GM12878 (cell line): ENCODE results near the gene NEO1. TPM values are rescaled to one million over a fixed set of nuclear protein-coding genes. Genes with fewer than 3 reads are reported as not detected.

Source experiments
- ATAC-seq: fragments of 200-7000 bp; cut with Tn5 transposase; 3 replicates; pipeline ENCODE4 v1.9.1; 2020; ENCODE audit warnings: mild to moderate bottlenecking, moderate library complexity
- BruUV-seq: library from RNA; stranded (reverse); fragments of 400-500 nt; replicated peaks from 2 replicates; lab custom pipeline; 2021; lab: Mats Ljungman, UMichigan
- CTCF ChIA-PET: fragments of 300-600 bp; sonication (Branson Sonifier 250); formaldehyde crosslinking; extraction: SDS; loops from one replicate; lab custom pipeline; 2021; ENCODE audit warnings: inconsistent platforms; lab: Yijun Ruan, JAX
- POLR2A ChIA-PET: fragments of 350-600 bp; formaldehyde crosslinking; extraction: SDS; loops from one replicate; lab custom pipeline; 2021; ENCODE audit warnings: inconsistent platforms; lab: Charles Lee
- RAD21 ChIA-PET: fragments of 300-600 bp; sonication (Branson Sonifier 250); formaldehyde crosslinking; loops from one replicate; lab custom pipeline; 2023; ENCODE audit warnings: antibody characterized with exemption; ENCODE audit not compliant: unreplicated experiment; lab: Charles Lee
- SMC1A ChIA-PET: fragments of 300-600 bp; sonication (Branson Sonifier 250); formaldehyde crosslinking; loops from one replicate; lab custom pipeline; 2023; ENCODE audit not compliant: unreplicated experiment, uncharacterized antibody; lab: Charles Lee
- DNase-seq: peaks from one replicate; pipeline ENCODE4 v3.0.0-alpha.2; 2011; ENCODE audit warnings: low read depth, low spot score
- FAIRE-seq: peaks from 3 replicates; lab custom pipeline; 2011; peaks lifted over from hg19 to GRCh38; lab: Jason Lieb, UNC
- H2AFZ ChIP-seq: 2 replicates; pipeline ENCODE4 v1.6.0; 2011; ENCODE audit warnings: low read depth, low read length, control low read depth; ENCODE audit not compliant: control insufficient read depth
- H3K27ac ChIP-seq: 2 replicates; pipeline ENCODE4 v1.5.1; 2011; ENCODE audit warnings: control low read depth; ENCODE audit not compliant: control insufficient read depth, insufficient read depth
- H3K27me3 ChIP-seq, 2 experiments: replicated peaks in 1 of 2; 2 replicates each; pipeline versions ENCODE4 v1.6.0 to v1.6.1; 2011; ENCODE audit warnings: low read length in 1 of 2; ENCODE audit not compliant: control insufficient read depth in 2 of 2, insufficient read depth in 2 of 2
- H3K36me3 ChIP-seq, 2 experiments: 2 replicates each; pipeline ENCODE4 v1.5.1; 2011; ENCODE audit warnings: low read length in 1 of 2; ENCODE audit not compliant: control insufficient read depth in 2 of 2, insufficient read depth in 2 of 2
- H3K4me1 ChIP-seq: 2 replicates; pipeline ENCODE4 v1.6.1; 2011; ENCODE audit warnings: mild to moderate bottlenecking, low read length, moderate library complexity, mixed read lengths; ENCODE audit not compliant: control insufficient read depth, insufficient read depth
- H3K4me2 ChIP-seq: 2 replicates; pipeline ENCODE4 v1.6.0; 2011; ENCODE audit warnings: control low read depth; ENCODE audit not compliant: control insufficient read depth, insufficient read depth
- H3K4me3 ChIP-seq: fragments of 200-600 bp; sonication (generic); 2 replicates; pipeline ENCODE4 v1.5.1; 2016
- H3K79me2 ChIP-seq: 2 replicates; pipeline ENCODE4 v1.6.0; 2011; ENCODE audit warnings: low read length; ENCODE audit not compliant: control insufficient read depth, insufficient read depth
- H3K9ac ChIP-seq: 2 replicates; pipeline ENCODE4 v1.8.0; 2011; ENCODE audit warnings: low read length, control low read depth, mixed read lengths; ENCODE audit not compliant: control insufficient read depth, insufficient read depth
- H3K9me3 ChIP-seq: replicated peaks from 3 replicates; pipeline ENCODE4 v1.5.1; 2011; ENCODE audit warnings: mild to moderate bottlenecking, low read length; ENCODE audit not compliant: control insufficient read depth, insufficient read depth
- H4K20me1 ChIP-seq: 2 replicates; pipeline ENCODE4 v1.6.0; 2011; ENCODE audit not compliant: control insufficient read depth, insufficient read depth
- E2F8 ChIP-seq: fragments of 450-650 bp; IDR thresholded peaks from 2 replicates; pipeline ENCODE4 v1.6.1; 2018; ENCODE audit warnings: mild to moderate bottlenecking, low read depth, moderate library complexity; ENCODE audit not compliant: partially characterized antibody
- FOXM1 ChIP-seq: IDR thresholded peaks from 2 replicates; pipeline ENCODE4 v1.6.1; 2012; ENCODE audit warnings: low read depth, mild to moderate bottlenecking, inconsistent platforms, low read length, moderate library complexity
- HSF1 ChIP-seq: fragments of 150-350 bp; IDR thresholded peaks from 2 replicates; pipeline ENCODE4 v1.6.1; 2014; ENCODE audit warnings: mild to moderate bottlenecking, low read depth, low read length
- IKZF1 ChIP-seq: fragments of 450-650 bp; conservative IDR thresholded peaks from 2 replicates; pipeline ENCODE4 v1.6.1; 2017; ENCODE audit warnings: antibody characterized with exemption, mild to moderate bottlenecking
- IKZF2 ChIP-seq, 2 experiments: fragments of 450-650 bp; IDR thresholded peaks; 2 replicates each; pipeline ENCODE4 v1.6.1; 2017; ENCODE audit warnings: mild to moderate bottlenecking in 2 of 2, moderate library complexity in 2 of 2
- JUNB ChIP-seq: IDR thresholded peaks from 2 replicates; pipeline ENCODE4 v1.6.1; 2016; ENCODE audit warnings: antibody characterized with exemption, mild to moderate bottlenecking
- KLF5 ChIP-seq: fragments of 450-650 bp; IDR thresholded peaks from 2 replicates; pipeline ENCODE4 v1.6.1; 2014; ENCODE audit warnings: mild to moderate bottlenecking; ENCODE audit not compliant: partially characterized antibody
- MTA2 ChIP-seq: fragments of 450-650 bp; IDR thresholded peaks from 2 replicates; pipeline ENCODE4 v1.6.1; 2016; ENCODE audit warnings: low read depth, mild to moderate bottlenecking, moderate library complexity
- NBN ChIP-seq: fragments of 450-650 bp; IDR thresholded peaks from 2 replicates; pipeline ENCODE4 v1.6.1; 2016
- POU2F2 ChIP-seq: IDR thresholded peaks from 3 replicates; pipeline ENCODE4 v1.6.1; 2011; ENCODE audit warnings: low read depth, mild to moderate bottlenecking, low read length, borderline replicate concordance
- SMARCA5 ChIP-seq: fragments of 450-650 bp; IDR thresholded peaks from 2 replicates; pipeline ENCODE4 v1.6.1; 2017; ENCODE audit warnings: mild to moderate bottlenecking
- SRF ChIP-seq, 2 experiments: IDR thresholded peaks; 2 replicates each; pipeline ENCODE4 v1.6.1; 2011; ENCODE audit warnings: low read depth in 2 of 2, low read length in 2 of 2, mild to moderate bottlenecking in 1 of 2, moderate library complexity in 1 of 2
- TCF3 ChIP-seq: IDR thresholded peaks from 2 replicates; pipeline ENCODE4 v1.6.1; 2012; ENCODE audit warnings: low read depth, mild to moderate bottlenecking, low read length, borderline replicate concordance; ENCODE audit not compliant: insufficient read depth
- ZNF592 ChIP-seq: fragments of 450-650 bp; IDR thresholded peaks from 2 replicates; pipeline ENCODE4 v1.6.1; 2017; ENCODE audit warnings: mild to moderate bottlenecking, moderate library complexity
- ZZZ3 ChIP-seq: IDR thresholded peaks from 2 replicates; pipeline ENCODE4 v1.6.1; 2011; ENCODE audit warnings: low read depth; ENCODE audit not compliant: control insufficient read depth, insufficient read length
- WGBS: methylation state at CpG from one replicate; pipeline ENCODE4 v1.1.6; 2016; ENCODE audit warnings: low lambda C conversion rate; ENCODE audit not compliant: insufficient replicate concordance, insufficient coverage; ENCODE audit errors: missing lambda C conversion rate; 5-methylcytosine and 5-hydroxymethylcytosine counted together
- in situ Hi-C: fragments of 300-500 bp; cut with MboI; formaldehyde crosslinking; loops from 9 replicates; pipeline ENCODE4 v1.14.3; 2018; ENCODE audit warnings: mixed read lengths
- intact Hi-C: fragments of 100-400 bp; cut with micrococcal nuclease; formaldehyde crosslinking; loops from one replicate; pipeline ENCODE4 v1.14.2; 2022; ENCODE audit not compliant: unreplicated experiment
- polyA plus RNA-seq, 11 experiments: library from polyadenylated mRNA; depleted of rRNA in 4 of 11; unstranded in 6 of 11; stranded (reverse) in 5 of 11; fragments of >200 nt; fragmentation: Nextera tagmentation in 4 of 11; fragmentation: Illumina TruSeq in 1 of 11; extraction: Ambion mirVana in 4 of 11; extraction: Trizol in 1 of 11; gene quantifications; 1 replicate in 1 of 11; 2 replicates in 10 of 11; pipeline versions ENCODE4 v1.2.1 to v1.2.3, GENCODE V29; 2011 to 2016; ENCODE audit warnings: inconsistent platforms in 2 of 11, missing spikeins in 2 of 11, low read depth in 1 of 11
- total RNA-seq, 4 experiments: library from RNA; depleted of rRNA in 3 of 4; stranded (reverse); fragments of >200 nt in 3 of 4; fragmentation: Illumina TruSeq in 1 of 4; extraction: Trizol in 1 of 4; gene quantifications; 2 replicates each; pipeline versions ENCODE4 v1.2.1 to v1.2.3, GENCODE V29; 2013 to 2021

Gene NEO1
- total and polyA plus RNA-seq, 10 of the 15 experiments (the other 5 are each of a cell fraction or from before 2014, with no cell fraction given), result 0.03 to 2.0 (median 0.32) TPM

GRCh38 chr15:73141216-73141900 lies 89.1 kb downstream of the NEO1 start:
- in situ Hi-C loops (no loop called here), intact Hi-C loops (no loop called here)
- no TSS peak for BruUV-seq
- DNase-seq (no peak), ATAC-seq (0 out of 3 replicates have a peak, but pooled peaks have one; percentile 35), FAIRE-seq (no peak)
- SMC1A ChIA-PET, result no interaction called here
- no peak overlapping the region for H3K4me3 ChIP-seq
- no peak overlapping the region for H3K4me2 ChIP-seq
- H3K4me1 ChIP-seq, result peaks cover 3% of the 10 kb centered on the region; the same call in 1 of the 2 replicates
- no peaks in the 10 kb centered on the region for H3K36me3 ChIP-seq
- WGBS, result 44% methylated on average over 3 of the region's 3 CpGs
- H3K27me3 ChIP-seq, result no peaks in the 10 kb centered on the region
- no peaks in the 10 kb centered on the region; the same call in 2 of the 3 replicates for H3K9me3 ChIP-seq
- H4K20me1 ChIP-seq, result no peaks in the 10 kb centered on the region
- RAD21 ChIA-PET, result no interaction called here
- POLR2A ChIA-PET, result no interaction called here
- CTCF ChIA-PET, result no interaction called here
- H3K27ac ChIP-seq, result no peak overlapping the region
- H2AFZ ChIP-seq, result no peak overlapping the region
- no peak overlapping the region for H3K9ac ChIP-seq
- no peaks in the 10 kb centered on the region for H3K79me2 ChIP-seq
- TF ChIP-seq IKZF2 (IDR thresholded peaks at IDR 0.05), result no peak
- TF ChIP-seq FOXM1, result no peak
- no peak for TF ChIP-seq MTA2
- no peak for TF ChIP-seq TCF3
- TF ChIP-seq JUNB, result no peak
- no peak for TF ChIP-seq SRF (IDR thresholded peaks at IDR 0.05; ENCODE audit: low read depth in 2 of 2, low read length in 2 of 2)
- no peak for TF ChIP-seq HSF1
- no peak for TF ChIP-seq NBN
- no peak for TF ChIP-seq ZNF592
- TF ChIP-seq E2F8, result no peak
- no peak for TF ChIP-seq ZZZ3
- TF ChIP-seq SMARCA5, result no peak
- TF ChIP-seq IKZF1, result no peak
- TF ChIP-seq POU2F2, result no peak
- TF ChIP-seq KLF5, result no peak
